Thyroid gland (tissue), 4 donors: ENCODE data around the gene HSPB6. TPM values are rescaled to one million over a fixed set of nuclear protein-coding genes. Genes with fewer than 3 reads are reported as not detected.

Source experiments
- DNase-seq, 2 donors: peaks; one replicate each; pipeline ENCODE4 v3.0.0-alpha.2; 2019
- H3K27ac ChIP-seq, 3 donors: fragments of 200-600 bp; sonication (generic); 1 replicate in 2 of 3; 2 replicates in 1 of 3; pipeline ENCODE4 v1.5.1; 2016 to 2019; ENCODE audit warnings: mild to moderate bottlenecking in 1 of 3, moderate library complexity in 1 of 3
- H3K27me3 ChIP-seq: fragments of 200-600 bp; sonication (generic); one replicate; pipeline ENCODE4 v1.5.1; 2019
- H3K36me3 ChIP-seq, 2 donors: fragments of 200-600 bp; sonication (generic); one replicate each; pipeline ENCODE4 v1.5.1; 2016 to 2019
- H3K4me1 ChIP-seq, 2 donors: fragments of 200-600 bp; sonication (generic); one replicate each; pipeline ENCODE4 v1.5.1; 2017 to 2019
- H3K4me3 ChIP-seq, 3 donors: fragments of 200-600 bp; sonication (generic); replicated peaks in 1 of 3; 1 replicate in 2 of 3; 2 replicates in 1 of 3; pipeline ENCODE4 v1.5.1; 2016; ENCODE audit warnings: mild to moderate bottlenecking in 1 of 3
- H3K9me3 ChIP-seq: fragments of 200-600 bp; sonication (generic); one replicate; pipeline ENCODE4 v1.5.1; 2017
- POLR2A ChIP-seq, 2 donors: fragments of 450-650 bp; IDR thresholded peaks; one replicate each; pipeline ENCODE4 v1.6.1; 2017; ENCODE audit warnings: antibody characterized with exemption in 2 of 2, mild to moderate bottlenecking in 2 of 2, moderate library complexity in 1 of 2
- WGBS, 2 donors: methylation state at CpG; one replicate each; pipeline ENCODE4 v1.1.5; 2017; 5-methylcytosine and 5-hydroxymethylcytosine counted together
- intact Hi-C: fragments of 100-400 bp; cut with DNase I; formaldehyde crosslinking; loops from one replicate; pipeline ENCODE4 v1.15.1; 2023
- total RNA-seq, 4 donors: library from RNA; depleted of rRNA; stranded (reverse); fragments of >200 nt; gene quantifications; one replicate each; pipeline ENCODE4 v1.2.3, GENCODE V29; 2016
- TF ChIP-seq, protein P1 (sequence below), 6 experiments: fragments of 200-600 bp in 3 of 6; fragments of 450-650 bp in 3 of 6; sonication (generic) in 3 of 6; IDR thresholded peaks; one replicate each; pipeline ENCODE4 v1.5.1; 2016 to 2019; ENCODE audit warnings: antibody characterized with exemption in 6 of 6, mild to moderate bottlenecking in 2 of 6, inconsistent platforms in 1 of 6, moderate library complexity in 1 of 6

Gene HSPB6
- total RNA-seq, 4 donors from 2014 or later, result 17.3 to 31.8 (median 23.1) TPM

DNA sequence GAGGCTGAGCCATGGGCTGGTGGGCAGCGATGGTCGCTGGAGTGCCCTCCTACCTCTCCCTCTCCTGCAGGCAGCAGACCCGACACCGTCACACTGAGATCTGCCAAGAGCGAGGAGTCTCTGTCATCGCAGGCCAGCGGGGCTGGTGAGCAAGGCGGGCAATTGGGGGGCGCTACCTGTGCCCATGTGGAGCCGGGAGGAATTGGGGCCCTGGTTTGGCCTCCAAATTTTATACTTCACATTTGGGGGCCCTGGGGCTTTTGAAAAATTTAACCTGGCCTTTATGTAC lies 28.5 kb upstream of the HSPB6 start:
- Histone ChIP-seq H3K36me3 (peaks cover 0 to 3% of the 10 kb centered on the region in 2 donors), H3K4me1 (no peaks in the 10 kb centered on the region), H3K27me3 (no peaks in the 10 kb centered on the region), H3K27ac (no peak overlapping the region), H3K4me3 (no peak overlapping the region), H3K9me3 (no peaks in the 10 kb centered on the region)
- WGBS, 2 donors, result 96 to 99% methylated on average over 9 to 10 of the region's 10 CpGs
- intact Hi-C loops, result no loop called here
- no peak for DNase-seq
- no peak for TF ChIP-seq POLR2A (IDR thresholded peaks at IDR 0.05)
- TF ChIP-seq, protein P1, sequence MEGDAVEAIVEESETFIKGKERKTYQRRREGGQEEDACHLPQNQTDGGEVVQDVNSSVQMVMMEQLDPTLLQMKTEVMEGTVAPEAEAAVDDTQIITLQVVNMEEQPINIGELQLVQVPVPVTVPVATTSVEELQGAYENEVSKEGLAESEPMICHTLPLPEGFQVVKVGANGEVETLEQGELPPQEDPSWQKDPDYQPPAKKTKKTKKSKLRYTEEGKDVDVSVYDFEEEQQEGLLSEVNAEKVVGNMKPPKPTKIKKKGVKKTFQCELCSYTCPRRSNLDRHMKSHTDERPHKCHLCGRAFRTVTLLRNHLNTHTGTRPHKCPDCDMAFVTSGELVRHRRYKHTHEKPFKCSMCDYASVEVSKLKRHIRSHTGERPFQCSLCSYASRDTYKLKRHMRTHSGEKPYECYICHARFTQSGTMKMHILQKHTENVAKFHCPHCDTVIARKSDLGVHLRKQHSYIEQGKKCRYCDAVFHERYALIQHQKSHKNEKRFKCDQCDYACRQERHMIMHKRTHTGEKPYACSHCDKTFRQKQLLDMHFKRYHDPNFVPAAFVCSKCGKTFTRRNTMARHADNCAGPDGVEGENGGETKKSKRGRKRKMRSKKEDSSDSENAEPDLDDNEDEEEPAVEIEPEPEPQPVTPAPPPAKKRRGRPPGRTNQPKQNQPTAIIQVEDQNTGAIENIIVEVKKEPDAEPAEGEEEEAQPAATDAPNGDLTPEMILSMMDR (IDR thresholded peaks at IDR 0.05), result no peak

DNA sequence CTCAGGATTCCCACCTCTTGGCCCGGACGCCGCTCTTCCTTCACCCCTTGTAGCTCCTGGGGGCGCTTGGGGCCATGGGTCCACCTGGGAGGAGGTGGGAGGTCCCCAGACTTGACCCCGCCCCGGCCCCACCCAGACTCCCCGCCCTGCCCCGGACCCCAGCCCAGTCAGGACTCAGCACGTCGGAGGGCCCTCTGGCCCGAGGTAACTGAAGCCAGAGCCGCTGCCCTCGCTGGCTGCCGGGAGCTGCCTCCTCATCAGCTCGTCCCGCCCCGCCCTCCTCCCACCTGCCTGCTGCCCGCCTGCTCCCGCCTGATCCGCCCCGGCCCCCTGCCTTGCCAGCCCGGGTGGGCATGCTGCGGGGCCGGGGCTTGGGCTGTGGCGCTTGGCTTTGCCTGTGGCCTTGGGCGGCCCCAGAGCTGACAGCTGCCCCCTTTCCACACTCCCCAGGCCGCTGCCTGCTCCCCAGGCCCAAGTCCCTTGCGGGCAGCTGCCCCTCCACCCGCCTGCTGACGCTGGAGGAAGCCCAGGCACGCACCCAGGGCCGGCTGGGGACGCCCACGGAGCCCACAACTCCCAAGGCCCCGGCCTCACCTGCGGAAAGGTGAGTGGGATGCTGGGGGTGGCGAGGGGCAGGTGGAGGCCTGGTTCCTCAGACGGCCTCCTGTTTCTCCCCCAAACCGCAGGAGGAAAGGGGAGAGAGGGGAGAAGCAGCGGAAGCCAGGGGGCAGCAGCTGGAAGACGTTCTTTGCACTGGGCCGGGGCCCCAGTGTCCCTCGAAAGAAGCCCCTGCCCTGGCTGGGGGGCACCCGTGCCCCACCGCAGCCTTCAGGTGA lies 27.9 kb upstream of the HSPB6 start:
- H3K4me1 ChIP-seq, result no peaks in the 10 kb centered on the region
- H3K27ac ChIP-seq, result no peak overlapping the region
- intact Hi-C loops, result no loop called here
- no peak overlapping the region for H3K4me3 ChIP-seq
- H3K27me3 ChIP-seq, result no peaks in the 10 kb centered on the region
- peaks cover 0 to 3% of the 10 kb centered on the region in 2 donors for H3K36me3 ChIP-seq
- TF ChIP-seq, protein P1 (IDR thresholded peaks at IDR 0.05), result no peak
- TF ChIP-seq POLR2A (IDR thresholded peaks at IDR 0.05), result no peak
- 80 to 84% methylated on average over 27 to 29 of the region's 45 CpGs for WGBS, 2 donors
- no peaks in the 10 kb centered on the region for H3K9me3 ChIP-seq
- DNase-seq, result no peak

DNA sequence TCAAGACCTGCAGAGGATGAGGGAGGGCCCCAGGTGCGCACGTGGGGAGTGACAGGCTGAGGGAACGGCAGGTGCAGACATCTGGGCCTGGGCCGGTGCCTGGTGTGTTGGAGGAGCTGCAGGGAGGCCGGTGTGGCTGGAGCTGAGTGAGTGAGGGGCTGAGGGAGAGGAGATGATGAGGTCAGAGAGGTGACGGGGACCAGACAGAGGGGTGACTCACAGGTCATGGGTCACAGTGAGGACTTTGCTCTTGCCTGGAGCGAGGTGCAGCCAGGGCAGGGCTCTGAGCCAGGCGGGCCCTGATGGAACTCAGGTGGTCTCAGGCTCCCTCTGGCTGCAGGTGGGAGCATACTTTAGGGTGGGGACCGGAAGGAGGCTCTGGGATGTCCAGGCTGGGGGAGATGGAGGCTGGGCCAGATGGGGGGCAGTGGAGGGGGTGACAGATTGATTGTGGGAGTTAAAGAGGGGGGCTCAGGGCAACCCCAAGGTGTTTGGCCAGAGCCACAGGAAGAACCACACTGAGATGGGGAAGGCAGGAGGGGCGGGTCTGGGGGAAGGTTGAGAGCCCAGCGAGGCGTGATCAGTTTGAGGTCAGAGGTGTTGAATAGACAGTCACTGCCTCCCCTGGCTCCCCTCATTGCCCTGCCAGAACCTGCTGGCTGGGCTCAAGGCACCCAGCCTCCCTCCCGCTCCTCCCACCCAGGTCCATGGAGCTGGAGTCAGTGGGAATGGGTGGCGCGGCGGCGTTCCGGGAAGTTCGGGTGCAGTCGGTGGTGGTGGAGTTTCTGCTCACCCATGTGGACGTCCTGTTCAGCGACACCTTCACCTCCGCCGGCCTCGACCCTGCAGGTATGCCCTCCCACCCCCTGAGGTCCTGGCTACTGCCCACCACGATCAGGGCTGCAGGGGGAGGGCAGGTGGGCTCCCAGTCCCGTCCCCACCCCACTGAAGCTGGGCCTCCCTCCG lies 26.9 kb upstream of the HSPB6 start:
- TF ChIP-seq, protein P1 (IDR thresholded peaks at IDR 0.05), result no peak
- no peaks in the 10 kb centered on the region for H3K9me3 ChIP-seq
- no peak overlapping the region for H3K27ac ChIP-seq
- DNase-seq, result no peak
- H3K4me3 ChIP-seq, result no peak overlapping the region
- peaks cover 0 to 3% of the 10 kb centered on the region in 2 donors for H3K36me3 ChIP-seq
- H3K4me1 ChIP-seq, result no peaks in the 10 kb centered on the region
- intact Hi-C loops, result no loop called here
- H3K27me3 ChIP-seq, result no peaks in the 10 kb centered on the region
- 84 to 87% methylated on average over 28 of the region's 28 CpGs for WGBS, 2 donors

DNA sequence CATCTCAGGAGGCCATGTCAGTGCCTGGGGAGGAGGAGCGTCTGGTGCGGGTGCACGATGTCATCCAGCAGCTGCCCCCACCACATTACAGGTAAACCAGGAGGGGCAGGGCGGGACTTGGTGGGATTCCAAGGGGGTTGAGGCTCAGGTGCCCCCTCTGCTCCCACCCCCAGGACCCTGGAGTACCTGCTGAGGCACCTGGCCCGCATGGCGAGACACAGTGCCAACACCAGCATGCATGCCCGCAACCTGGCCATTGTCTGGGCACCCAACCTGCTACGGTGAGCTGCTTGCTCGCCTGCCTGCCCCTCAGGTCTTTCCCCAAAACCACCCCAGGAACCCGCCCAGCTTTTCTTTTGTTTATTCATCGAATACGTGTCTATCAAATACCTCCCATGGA lies 25.8 kb upstream of the HSPB6 start:
- H3K36me3 ChIP-seq, result peaks cover 0 to 3% of the 10 kb centered on the region in 2 donors
- H3K4me1 ChIP-seq, result no peaks in the 10 kb centered on the region
- intact Hi-C loops, result no loop called here
- no peak for DNase-seq
- H3K27ac ChIP-seq, result no peak overlapping the region
- H3K9me3 ChIP-seq, result no peaks in the 10 kb centered on the region
- TF ChIP-seq, protein P1 (IDR thresholded peaks at IDR 0.05), result no peak
- no peak for TF ChIP-seq POLR2A (IDR thresholded peaks at IDR 0.05)
- H3K4me3 ChIP-seq, result no peak overlapping the region
- 90 to 97% methylated on average over 12 of the region's 12 CpGs for WGBS, 2 donors
- no peaks in the 10 kb centered on the region for H3K27me3 ChIP-seq

DNA sequence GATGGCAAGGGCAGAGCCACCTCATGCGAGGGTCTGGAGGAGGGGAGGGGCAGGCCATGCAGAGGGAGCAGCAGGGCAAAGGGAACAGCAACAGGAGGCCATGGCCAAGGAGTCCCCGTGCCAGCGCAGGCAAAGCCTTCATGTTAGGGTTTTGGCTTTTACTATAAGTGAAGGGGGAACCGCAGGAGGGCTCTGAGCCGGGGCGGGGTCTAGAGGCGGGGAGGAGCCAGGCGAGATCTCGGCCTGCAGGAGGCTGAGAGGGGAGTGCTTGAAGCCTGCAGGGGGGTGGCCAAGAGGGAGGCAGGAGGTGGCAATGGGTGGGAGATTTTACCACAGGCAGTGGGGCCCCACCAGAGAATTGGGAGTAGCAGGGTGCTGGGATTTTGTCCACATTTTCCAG lies 24.8 kb upstream of the HSPB6 start:
- 82 to 91% methylated on average over 9 of the region's 9 CpGs for WGBS, 2 donors
- H3K27ac ChIP-seq, result no peak overlapping the region
- intact Hi-C loops, result no loop called here
- H3K27me3 ChIP-seq, result no peaks in the 10 kb centered on the region
- no peaks in the 10 kb centered on the region for H3K4me1 ChIP-seq
- H3K4me3 ChIP-seq, result no peak overlapping the region
- H3K36me3 ChIP-seq, result peaks cover 0 to 3% of the 10 kb centered on the region in 2 donors
- no peak for DNase-seq
- H3K9me3 ChIP-seq, result no peaks in the 10 kb centered on the region
- TF ChIP-seq, protein P1 (IDR thresholded peaks at IDR 0.05), result no peak
- no peak for TF ChIP-seq POLR2A (IDR thresholded peaks at IDR 0.05)
